ENCODE data around the gene ATXN1. TPM values are rescaled to one million over a fixed set of nuclear protein-coding genes. Genes with fewer than 3 reads are reported as not detected.
"Not testable (repeated sequence)": the region's sequence is repeated elsewhere in the genome, so short reads cannot be mapped to it uniquely, and the experiment has no call there.

ATXN1 gene
- polyA plus RNA-seq, 12 donors, result 13.3 to 51.7 (median 17.6) TPM

DNA sequence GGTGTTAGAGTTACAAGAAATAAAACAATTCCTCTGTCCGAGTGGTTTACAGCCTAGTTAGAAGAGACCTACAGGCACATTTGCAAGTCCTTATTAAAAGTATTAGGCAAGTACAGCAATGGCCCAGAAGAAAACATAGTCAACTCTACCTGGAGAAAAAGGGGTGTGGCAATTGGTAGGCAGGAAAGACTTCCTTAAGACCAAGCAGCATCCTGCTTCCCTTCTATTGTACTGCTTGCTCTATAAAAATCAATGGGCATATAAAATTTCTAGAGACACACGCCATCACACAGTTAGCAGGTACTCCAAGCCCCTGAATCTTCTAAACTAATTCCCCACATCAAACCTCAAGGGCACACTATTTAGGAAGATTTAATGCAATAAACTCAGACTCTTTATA is 185.6 kb downstream of the ATXN1 start:
- no peak for DNase-seq

DNA sequence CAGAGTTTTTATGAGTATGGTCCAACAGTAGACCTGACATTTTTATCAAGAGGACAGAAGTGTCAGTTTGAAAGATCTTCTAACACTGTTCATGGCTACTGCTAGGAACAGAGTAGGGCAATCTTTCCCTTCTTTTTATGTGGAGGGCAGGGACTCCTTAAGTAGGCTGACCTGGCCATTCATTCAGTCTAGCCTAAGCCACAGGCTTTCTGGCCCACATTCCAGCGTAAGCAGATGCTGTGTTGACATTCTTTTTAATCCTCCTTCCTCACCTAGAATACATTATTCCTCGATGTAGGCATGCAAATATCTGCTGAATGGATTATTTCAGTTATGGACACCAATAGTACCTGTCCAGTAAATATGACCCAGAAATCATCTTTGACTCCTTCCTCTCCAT is 188.3 kb downstream of the ATXN1 start:
- no peak for DNase-seq

DNA sequence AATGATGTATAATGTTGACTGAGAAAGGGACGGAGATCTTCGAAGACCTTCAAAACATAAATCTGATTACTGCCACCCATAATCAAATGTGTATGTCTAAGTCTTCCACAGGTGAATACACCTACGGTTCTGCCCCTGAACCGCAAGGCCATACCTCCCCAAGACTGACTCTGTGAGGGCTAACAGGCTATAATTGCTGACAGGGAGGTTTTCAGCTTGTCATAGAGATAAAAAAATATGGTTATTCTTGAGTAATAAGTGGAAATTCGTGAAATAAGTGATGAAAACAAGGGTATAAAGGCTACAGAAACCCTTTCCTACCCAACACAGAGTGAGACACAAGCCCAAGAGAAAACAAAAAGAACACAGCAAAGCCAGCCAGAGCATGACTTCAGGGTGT is 188.9 kb downstream of the ATXN1 start:
- DNase-seq, result no peak

DNA sequence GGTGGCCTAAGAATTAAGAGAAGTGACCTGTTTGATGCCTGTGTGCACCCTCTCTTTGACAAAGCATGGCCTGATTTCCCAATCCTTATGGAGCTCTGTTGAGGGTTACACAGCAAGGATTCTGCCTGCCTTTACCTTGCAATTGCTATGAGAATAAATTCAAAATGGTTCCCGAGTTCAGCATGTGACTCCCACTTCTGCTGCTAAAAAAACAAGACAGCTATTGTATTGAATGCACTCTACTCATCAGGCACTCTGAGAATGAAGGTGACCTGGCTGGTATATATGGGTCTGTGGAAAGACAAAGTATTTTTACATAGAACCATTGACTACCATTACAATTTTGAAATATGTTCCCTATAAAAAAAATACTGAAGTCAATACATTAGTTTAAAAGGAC is 190.3 kb downstream of the ATXN1 start:
- no peak for DNase-seq

DNA sequence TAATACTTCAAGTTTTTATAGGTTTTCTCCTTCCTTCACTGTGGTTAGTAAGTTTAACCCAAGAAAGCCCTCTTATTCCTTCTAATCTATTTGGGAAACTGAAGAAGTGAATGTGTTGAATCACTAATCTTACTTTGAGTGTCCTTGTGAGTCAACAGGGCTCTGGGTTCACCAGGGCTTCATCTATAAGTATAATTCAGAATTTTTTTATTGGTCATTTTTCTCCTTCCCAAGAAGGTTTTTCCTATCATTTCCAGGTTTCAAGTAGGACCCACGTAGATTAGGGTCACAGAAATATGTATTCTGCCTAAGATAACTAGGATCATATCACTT is 191.1 kb downstream of the ATXN1 start:
- DNase-seq, result no peak

DNA sequence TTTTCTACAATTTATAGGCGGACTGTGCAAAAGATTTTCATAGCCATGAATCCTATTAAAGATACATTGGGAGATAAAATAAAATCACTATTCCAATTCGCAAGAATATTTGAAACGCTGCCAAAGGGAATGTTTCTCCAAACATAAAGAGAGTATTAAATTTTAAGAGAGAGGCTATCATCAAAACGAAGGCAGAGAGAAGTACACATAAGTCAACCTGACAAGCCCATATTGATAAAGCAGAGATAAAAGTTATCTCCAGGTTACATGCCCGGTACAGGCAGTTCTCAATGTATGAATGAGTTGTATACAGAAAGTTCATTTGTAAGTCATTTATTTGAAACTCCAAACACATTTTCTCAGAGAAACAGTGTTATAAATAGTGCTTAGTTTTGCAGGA is 193.1 kb downstream of the ATXN1 start:
- no peak for DNase-seq

DNA sequence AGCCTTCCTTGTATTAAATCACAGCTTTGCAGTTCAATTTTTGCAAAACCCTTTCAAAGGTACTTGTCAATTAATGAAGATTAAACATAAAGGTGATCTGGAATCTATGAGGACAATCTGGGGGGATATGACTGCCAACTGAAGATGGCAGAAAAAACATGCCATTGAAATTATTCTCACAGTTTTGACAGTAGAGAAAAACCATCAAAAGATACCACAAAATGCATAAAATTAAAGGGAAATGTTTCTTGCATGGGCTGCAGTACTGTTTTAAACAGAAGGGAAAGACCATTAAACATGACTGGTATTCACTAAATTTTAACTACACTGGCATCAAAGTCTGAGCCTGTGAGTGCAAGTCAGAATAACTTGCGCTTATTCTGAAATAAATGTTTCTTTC is 194.2 kb downstream of the ATXN1 start:
- no peak for DNase-seq

DNA sequence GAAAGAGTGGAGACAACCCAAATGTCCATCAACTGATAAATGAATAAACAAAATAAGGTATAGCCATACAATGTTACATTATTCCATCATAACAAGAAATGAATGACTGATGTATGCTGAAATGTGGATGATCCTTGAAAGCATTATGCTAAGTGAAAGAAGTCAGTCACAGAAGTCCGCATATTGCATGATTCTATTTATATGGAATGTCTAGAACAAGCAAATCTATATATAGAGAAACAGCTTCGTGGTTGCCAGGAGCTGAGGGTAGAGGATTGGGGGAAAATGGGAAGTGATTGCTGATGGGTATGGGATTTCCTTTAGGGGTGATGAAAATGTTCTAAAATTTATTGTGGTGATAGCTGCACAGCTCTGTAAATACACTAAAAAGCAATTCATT is 196.8 kb downstream of the ATXN1 start:
- no peak for DNase-seq

DNA sequence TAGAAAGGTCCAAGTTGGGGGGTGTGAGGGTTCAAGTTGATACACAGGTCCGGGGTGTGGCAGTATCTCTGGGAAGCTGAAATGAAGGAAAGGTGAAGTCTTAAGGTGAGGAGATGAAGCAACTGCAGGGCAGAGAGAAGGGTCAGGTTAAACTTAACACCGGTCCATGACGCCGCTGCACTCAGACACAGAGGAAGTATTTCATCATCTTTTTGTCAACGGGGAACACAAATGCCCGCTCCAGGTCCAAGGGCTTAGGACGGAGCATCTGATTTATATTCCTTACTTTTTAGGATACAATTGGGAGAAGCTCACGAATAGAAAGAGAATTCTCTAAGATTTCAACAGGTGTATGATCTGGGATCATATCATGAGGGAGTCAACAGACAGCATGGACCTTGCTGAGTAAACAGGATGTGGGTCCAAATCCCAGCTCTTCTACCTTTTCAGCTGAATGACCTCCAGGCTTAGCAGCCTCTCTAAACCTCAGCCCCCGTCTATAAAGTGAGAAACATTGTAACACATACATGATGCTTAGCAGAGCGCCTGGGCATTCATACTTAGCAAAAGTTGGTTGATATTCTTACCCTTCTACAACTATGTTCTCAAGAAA is 197.5 kb downstream of the ATXN1 start:
- no peak for DNase-seq

DNA sequence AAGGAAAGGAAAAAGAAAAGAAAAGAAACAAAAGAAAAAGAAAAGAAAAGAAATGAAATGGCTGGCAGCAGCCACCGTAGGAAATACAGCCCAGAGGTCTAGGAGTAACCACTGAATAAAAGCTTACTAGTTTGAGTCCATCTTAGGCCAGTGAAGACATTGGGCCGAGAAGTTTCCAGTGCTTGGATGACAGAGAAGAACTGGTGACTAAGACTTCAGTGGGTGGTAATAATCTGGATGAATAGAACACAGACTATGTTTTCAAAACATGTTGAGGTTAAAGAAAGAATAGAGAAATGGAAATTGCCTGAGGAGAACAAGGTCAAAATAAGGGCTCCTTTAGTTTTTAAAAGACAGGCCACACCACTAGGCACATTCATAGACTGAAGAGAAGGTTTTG is 198.8 kb downstream of the ATXN1 start:
- no peak for DNase-seq

DNA sequence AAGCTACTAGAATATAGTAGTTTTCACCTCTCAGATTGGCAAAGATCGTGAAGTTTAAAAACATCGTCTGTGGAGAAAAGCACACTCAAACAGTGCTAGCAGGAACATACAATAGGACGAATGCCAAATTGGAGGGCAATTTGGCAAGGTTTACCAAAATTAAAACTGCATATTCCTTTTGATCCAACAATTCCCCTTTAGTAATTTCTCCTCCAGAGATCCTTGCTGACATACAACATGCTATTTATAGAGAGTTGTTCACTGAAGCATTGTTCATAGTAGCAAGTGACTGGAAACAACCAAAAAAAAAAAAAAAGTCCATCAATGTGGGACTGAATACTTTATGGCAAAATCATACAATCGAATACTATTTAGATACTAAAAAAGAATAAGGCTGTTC is 202.2 kb downstream of the ATXN1 start:
- DNase-seq, result no peak

DNA sequence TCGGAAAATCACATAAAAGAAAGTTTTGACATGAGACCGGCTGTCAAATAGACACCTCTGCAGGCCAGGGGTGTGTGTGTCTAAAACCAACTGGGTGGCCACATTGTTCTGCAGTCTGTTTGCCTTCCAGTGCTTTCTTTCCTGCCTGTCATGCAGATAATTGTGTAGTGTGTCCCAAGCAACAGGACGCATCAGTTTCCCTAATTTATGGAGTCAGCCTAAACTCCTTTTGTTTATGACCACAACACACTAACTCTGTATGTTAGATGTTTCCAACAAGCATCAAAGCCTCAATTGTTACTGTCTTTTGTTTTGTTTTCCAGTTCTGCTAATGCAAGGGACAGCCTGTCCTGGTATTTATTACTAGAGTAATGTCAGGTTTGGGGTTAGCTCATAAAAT is 205.7 kb downstream of the ATXN1 start:
- DNase-seq, result no peak

DNA sequence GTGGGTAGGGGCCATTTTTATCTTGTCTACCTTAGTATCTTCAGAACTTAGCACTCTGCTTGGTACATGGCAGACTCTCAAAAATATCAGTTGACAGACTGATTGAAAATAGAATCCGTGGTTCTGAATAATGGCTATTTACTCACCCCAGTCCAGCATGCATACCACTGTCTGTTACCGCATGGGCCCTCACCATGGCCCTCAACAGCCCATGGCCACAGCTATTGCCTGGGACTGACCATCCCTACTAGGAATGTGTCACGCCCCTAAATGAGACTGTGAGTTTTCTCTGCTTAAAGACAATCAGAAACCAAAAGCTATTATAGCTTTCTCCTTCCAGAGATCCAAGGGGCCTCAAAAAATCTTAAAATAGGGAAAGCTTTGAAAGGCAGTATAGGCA is 207.7 kb downstream of the ATXN1 start:
- no peak for DNase-seq

DNA sequence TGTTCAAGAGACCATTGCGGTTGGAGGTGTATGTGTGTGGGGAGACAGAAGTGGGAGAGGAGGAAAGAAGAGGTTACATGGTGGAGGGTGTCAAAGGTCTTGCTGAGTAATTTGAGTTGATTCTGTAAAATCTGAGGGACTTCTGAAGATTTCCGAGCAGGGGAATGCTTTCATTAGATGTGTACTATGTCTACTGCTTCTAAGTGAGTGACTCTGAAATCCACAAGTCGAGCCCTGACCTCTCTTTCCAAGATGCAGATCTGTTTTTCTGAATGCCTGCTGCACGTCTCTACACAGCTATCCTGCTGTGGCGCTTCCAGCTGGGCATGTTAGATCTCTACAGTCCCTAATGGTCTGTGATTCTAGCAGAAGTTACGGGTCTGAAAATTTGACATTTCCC is 209.8 kb downstream of the ATXN1 start:
- no peak for DNase-seq

DNA sequence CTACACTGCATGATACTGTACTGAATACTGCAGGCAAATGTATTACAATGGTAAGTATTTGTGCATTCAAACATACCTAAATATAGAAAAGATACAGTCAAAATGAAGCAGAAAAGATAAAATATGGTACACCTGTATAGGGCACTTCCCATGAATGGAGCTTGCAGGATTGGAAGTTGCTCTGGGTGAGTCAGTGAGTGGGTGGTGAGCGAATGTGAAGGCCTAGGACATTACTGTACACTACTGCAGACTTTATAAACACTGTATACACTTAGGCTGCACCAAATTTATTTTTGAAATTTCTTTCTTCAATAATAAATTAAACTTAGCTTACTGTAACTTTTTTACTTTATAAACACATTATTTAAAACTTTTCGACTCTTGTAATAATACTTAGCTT is 213.1 kb downstream of the ATXN1 start:
- DNase-seq, result no peak

DNA sequence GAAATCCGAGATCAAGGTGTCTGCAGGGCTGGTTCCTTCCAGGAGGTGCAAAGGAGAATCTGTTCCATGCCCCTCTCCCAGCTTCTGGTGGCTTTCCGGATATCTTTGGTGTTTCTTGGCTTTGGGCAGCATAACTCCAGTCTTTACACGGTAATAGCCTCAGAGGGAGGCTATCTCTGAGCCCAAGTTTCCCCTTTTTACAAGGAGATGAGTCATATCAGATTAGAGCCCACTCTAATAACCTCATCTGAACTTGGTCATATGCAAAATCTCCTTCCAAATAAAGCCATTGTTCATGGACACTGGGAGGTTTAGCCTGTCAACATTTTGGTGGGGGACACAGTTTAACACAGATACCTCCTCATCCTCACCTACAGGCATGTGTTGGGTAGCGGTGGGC is 213.7 kb downstream of the ATXN1 start:
- DNase-seq, result no peak

DNA sequence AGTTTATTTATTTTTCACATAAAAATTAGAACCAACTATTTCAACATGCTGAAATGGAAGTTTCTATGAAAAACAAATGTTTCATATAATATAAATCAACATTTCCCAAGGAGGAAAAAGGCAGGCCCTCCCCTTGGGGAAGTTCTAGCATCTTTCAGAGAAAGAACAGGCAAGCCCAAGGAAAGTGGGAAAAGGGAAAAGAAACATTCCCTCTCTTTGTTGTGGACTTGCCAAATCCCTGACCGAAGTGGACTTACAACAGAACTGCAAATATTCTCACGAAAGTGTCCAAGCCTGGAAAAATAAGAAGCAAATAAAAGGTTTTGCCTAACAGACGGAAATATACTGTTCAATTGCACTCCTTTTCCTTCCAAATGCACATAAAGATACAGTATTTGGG is 214.4 kb downstream of the ATXN1 start:
- DNase-seq, result no peak

DNA sequence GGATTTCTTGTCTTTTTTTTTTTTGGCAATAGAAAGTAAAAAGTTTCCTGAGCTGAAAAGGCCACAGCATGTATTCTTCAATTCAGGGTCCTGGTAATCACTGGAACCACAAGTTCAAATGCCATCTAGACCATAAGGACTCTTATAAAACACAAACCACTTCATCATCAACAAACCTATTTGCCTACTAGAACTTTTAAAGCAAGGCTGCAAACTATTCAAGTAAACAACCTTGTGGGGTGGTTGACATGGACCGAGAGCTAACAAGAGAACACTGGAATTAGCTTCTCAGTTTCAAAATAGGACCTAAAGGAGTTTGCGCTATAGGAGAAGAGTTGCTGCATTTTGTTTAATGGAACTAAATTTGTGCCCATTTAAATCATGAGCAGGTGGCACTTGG is 215.9 kb downstream of the ATXN1 start:
- DNase-seq, result no peak

DNA sequence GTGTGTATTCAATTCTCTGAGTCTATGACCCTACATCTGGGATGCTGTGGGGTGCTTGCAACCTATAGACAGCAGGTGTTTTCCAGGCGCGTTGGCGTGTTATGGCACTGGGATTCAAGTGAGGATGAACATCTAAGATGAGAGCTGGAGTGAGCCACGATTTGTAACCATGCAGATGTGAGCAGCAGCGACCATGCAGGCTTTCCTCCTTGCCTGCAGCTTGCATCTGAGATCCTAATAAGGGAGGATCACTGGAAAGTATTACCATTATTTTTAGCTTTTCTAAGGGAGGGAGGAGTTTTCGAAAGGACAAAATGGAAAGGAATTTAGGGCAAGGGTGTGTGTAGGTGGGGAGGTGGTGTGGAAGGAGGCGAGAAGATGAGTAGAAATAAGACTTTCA is 216.7 kb downstream of the ATXN1 start:
- no peak for DNase-seq

DNA sequence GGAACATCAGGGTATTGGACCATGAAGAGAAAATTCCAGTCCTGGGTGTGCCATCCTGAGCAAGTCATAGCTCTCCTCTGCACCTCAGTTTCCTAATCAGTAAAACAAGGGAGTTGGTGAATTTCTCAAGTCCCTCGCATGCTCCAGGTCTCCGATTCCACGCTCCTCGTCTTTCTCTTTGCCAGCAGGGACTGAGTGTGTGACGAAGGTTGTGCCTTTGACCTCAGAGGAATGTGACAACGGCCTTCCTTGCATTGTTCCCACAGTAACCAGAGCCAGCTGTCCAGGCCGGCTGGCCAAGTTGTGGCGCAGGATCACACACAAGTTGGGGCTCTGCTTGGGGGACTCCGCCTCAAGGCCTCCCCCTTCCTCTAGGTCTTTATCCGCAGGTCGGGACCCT is 217.3 kb downstream of the ATXN1 start:
- no peak for DNase-seq

DNA sequence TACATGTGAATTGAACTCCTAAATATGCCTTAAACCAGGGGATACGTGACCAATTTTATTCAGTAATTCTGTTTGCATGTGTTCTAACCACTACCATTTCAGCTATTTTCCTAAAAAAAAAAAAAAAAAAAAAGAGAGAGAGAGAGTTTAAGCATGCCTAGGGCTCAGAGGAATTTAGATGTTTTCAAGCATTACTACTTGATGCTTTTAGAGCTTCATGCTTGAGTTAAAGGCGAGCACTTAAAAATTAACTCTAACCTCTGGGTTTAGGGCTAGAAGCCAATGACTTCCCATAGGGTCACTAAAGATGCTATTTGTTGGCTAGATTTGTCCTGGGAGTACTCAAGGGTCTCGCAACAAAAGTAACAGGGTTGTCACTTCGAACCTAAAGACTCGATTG is 217.7 kb downstream of the ATXN1 start:
- DNase-seq, result no peak

DNA sequence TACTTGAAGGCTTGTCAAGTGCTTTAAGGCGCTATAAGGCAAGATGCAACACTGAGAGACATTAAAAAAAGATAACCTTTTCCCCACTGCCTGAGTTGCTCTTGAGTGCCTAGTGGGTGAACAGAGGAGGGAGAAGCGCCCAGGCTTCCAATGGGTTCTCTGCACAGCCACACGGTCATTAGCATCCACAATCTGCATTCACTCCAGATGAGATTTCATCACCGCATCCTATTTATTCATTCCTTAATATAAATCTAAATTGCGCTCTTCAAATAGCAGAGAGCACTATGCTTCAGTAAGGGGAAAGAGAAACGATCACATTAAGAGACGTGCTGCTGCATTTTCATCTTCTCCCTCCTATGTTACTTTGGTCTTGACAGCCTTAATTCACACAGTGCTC is 219.2 kb downstream of the ATXN1 start:
- DNase-seq, result no peak

DNA sequence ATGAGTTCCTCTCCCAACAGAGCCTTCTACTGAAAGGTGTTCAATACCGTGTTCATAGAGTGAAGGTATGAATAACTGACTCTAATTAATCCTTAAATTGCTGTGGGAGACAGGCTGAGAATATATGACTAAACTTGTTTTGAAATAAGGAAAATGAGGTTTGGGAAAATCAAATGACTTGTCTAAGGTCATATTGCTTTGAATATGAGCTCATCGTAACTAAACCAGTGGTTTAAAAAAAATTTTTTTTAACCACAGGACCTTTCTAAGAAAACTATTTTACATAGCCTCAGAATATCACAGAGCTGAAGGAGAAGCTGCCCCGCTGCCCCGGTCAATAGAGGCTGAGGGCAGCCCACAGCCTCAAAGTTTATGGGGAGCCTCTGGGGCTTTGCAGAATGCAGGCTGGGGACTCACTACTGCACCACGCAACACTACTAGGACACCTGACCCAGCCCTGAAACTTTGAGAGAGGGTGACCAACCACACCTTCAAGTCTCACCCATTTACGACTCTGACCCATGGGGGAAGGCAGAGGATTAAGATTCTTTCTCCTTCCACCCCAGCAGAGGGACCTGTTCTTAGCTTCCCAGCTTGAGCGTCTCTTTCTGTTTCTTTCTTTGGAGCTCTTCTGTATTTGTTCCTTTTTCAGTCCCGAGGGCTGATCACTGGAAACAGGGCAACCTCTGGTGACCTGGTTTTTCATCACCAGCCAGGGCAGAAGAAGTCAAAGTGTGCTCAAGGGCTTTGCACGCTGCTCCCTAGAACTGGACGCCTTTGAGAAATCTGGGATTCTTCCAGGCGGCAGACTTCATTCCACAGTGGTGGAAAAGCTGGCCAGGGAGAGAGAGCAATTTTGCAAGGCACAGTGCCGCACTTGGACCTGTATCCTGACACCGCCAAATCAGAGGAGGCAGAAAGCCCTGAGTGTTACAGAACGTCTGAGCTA is 220.2 kb downstream of the ATXN1 start:
- no peak for DNase-seq

DNA sequence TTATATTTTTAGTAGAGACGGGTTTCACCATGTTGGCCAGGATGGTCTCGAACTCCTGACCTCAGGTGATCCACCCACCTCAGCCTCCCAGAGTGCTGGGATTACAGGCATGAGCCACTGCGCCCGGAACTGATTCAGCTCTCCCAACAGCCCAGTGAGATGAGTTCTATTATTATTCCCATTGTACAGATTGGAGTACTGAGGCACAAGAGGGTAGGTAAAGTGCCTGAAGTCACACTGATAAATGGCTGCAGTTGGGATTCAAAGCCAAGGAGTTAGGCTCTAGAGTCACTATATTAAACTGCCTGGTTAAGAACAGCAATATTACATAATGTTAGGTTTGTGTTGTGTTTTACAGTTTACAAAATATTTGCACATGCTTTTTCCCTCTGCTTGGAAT is 220.9 kb downstream of the ATXN1 start:
- not testable (repeated sequence) for DNase-seq
